ENCODE measurements around the gene PRRG3.
"Not testable (repeated sequence)": the region's sequence is repeated elsewhere in the genome, so short reads cannot be mapped to it uniquely, and the experiment has no call there.

Gene PRRG3

GRCh38 chrX:151687635-151688034, 7.6 kb upstream of the PRRG3 start:
- TF ChIP-seq, protein P1, sequence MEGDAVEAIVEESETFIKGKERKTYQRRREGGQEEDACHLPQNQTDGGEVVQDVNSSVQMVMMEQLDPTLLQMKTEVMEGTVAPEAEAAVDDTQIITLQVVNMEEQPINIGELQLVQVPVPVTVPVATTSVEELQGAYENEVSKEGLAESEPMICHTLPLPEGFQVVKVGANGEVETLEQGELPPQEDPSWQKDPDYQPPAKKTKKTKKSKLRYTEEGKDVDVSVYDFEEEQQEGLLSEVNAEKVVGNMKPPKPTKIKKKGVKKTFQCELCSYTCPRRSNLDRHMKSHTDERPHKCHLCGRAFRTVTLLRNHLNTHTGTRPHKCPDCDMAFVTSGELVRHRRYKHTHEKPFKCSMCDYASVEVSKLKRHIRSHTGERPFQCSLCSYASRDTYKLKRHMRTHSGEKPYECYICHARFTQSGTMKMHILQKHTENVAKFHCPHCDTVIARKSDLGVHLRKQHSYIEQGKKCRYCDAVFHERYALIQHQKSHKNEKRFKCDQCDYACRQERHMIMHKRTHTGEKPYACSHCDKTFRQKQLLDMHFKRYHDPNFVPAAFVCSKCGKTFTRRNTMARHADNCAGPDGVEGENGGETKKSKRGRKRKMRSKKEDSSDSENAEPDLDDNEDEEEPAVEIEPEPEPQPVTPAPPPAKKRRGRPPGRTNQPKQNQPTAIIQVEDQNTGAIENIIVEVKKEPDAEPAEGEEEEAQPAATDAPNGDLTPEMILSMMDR (IDR thresholded peaks at IDR 0.05) = no peak
- H3K36me3 ChIP-seq = no peaks in the 10 kb centered on the region
- H3K27ac ChIP-seq = no peak overlapping the region
- H3K4me1 ChIP-seq (ENCODE audit: control insufficient read depth in 1 of 2, insufficient read depth in 1 of 2, low read depth in 1 of 2, low read length in 1 of 2) = no peaks in the 10 kb centered on the region
- no peak overlapping the region for H3K4me3 ChIP-seq (ENCODE audit: low read depth in 1 of 2, low read length in 1 of 2)
- no peaks in the 10 kb centered on the region for H3K27me3 ChIP-seq
- no peaks in the 10 kb centered on the region for H3K9me3 ChIP-seq

DNA sequence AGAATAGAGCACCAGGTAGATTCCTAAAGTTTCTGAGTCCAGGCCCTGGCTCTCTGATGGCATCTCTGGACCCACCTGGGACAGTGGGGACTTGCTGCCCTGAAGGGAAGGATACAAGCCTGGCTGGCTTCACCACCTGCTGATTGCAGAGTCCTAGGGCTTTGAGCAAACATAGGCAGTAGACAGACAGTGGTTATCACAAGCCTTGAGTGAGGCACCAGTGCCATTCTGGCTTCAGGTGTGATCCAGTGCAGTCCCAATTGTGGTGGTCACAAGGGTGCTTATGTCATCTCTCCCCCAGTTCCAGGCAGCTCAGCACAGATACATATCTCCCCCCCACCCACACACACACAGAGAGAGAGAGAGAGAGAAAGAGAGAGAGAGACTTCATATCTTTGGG, 6.6 kb upstream of the PRRG3 start:
- no peaks in the 10 kb centered on the region for H3K9me3 ChIP-seq
- TF ChIP-seq, protein P1 (IDR thresholded peaks at IDR 0.05) = no peak
- no peak overlapping the region for H3K27ac ChIP-seq
- no peaks in the 10 kb centered on the region for H3K4me1 ChIP-seq (ENCODE audit: control insufficient read depth in 1 of 2, insufficient read depth in 1 of 2, low read depth in 1 of 2, low read length in 1 of 2)
- H3K36me3 ChIP-seq = no peaks in the 10 kb centered on the region
- H3K4me3 ChIP-seq (ENCODE audit: low read depth in 1 of 2, low read length in 1 of 2) = no peak overlapping the region
- peaks cover 5% of the 10 kb centered on the region for H3K27me3 ChIP-seq

DNA sequence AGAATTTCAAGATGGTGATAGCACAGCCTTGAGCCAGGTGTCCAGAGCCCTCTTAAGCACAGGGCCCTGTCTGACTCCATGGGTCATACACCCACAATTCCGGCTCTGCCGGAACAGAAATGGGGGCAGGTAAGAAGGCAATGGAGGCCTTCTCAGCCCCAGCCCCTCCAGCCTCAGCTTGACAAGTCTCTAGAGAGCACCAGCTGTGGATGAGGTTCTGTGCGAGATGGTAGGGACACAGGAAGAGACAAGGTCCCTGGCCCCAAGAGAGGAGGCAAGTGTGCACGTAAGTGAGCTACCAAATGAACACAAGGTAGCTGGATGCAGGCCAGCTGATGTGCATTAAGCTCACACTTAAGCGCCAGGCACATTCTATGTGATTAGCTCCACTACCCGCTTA, 2.4 kb upstream of the PRRG3 start:
- Histone ChIP-seq H3K27me3 (peaks cover 32% of the 10 kb centered on the region), H3K36me3 (no peaks in the 10 kb centered on the region), H3K27ac (no peak overlapping the region), H3K4me1 (ENCODE audit: control insufficient read depth in 1 of 2, insufficient read depth in 1 of 2, low read depth in 1 of 2, low read length in 1 of 2) (no peaks in the 10 kb centered on the region), H3K9me3 (no peaks in the 10 kb centered on the region), H3K4me3 (ENCODE audit: low read depth in 1 of 2, low read length in 1 of 2) (no peak overlapping the region)
- TF ChIP-seq, protein P1 (IDR thresholded peaks at IDR 0.05) = no peak

GRCh38 chrX:151694121-151694520, 1.1 kb upstream of the PRRG3 start:
- no peaks in the 10 kb centered on the region for H3K9me3 ChIP-seq
- no peak overlapping the region for H3K27ac ChIP-seq
- no peaks in the 10 kb centered on the region for H3K36me3 ChIP-seq
- H3K27me3 ChIP-seq = peaks cover 32% of the 10 kb centered on the region
- no peaks in the 10 kb centered on the region for H3K4me1 ChIP-seq (ENCODE audit: control insufficient read depth in 1 of 2, insufficient read depth in 1 of 2, low read depth in 1 of 2, low read length in 1 of 2)
- H3K4me3 ChIP-seq (ENCODE audit: low read depth in 1 of 2, low read length in 1 of 2) = no peak overlapping the region
- TF ChIP-seq, protein P1 (IDR thresholded peaks at IDR 0.05) = no peak

DNA sequence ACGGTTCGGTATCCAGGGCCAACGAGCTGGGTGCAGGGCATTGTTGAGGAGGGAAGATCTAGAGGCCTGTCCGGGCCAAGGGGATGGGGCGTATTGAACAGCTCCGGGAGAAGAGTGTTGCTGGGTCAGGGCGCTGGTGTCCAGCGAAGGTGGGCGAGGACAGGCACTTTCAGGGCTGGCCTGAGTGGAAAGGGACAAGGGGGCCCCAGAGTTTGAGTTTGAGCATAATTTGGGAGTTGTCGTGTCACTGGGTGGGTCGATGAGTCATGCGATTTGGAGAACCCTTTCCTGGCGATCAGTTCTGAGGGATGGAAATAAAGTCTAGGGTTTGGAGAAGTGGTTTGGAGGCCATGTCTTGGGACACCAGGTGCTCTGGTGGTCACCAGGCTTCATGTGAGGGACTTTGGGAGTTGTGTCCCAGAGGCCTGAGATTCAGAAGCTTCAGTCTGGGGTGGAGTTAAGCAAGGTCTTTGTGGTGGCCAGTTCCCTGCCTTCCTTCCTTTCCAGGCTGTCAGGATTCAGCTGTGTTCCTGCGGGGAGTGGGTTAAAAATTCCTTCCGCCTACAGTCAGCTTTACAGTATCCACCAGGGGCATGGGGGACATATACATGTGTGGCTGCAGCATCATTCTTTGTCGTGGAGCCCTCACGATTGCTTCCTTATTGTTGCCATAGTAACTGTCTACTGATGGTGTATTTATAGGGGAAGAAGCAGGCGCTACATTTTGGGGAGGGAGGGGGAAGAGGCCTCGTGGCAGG, 504 bp downstream of the PRRG3 start:
- Histone ChIP-seq H3K9me3 (no peaks in the 10 kb centered on the region), H3K4me3 (ENCODE audit: low read depth in 1 of 2, low read length in 1 of 2) (no peak overlapping the region), H3K27ac (no peak overlapping the region), H3K4me1 (ENCODE audit: control insufficient read depth in 1 of 2, insufficient read depth in 1 of 2, low read depth in 1 of 2, low read length in 1 of 2) (no peaks in the 10 kb centered on the region), H3K27me3 (peaks cover 32% of the 10 kb centered on the region), H3K36me3 (no peaks in the 10 kb centered on the region)
- TF ChIP-seq, protein P1 (IDR thresholded peaks at IDR 0.05) = no peak

GRCh38 chrX:151697082-151697481, 1.8 kb downstream of the PRRG3 start:
- H3K36me3 ChIP-seq; H3K4me3 ChIP-seq (ENCODE audit: low read depth in 1 of 2, low read length in 1 of 2); H3K4me1 ChIP-seq (ENCODE audit: control insufficient read depth in 1 of 2, insufficient read depth in 1 of 2, low read depth in 1 of 2, low read length in 1 of 2); H3K9me3 ChIP-seq; H3K27ac ChIP-seq: not testable (repeated sequence)
- H3K27me3 ChIP-seq = peaks cover 32% of the 10 kb centered on the region
